ENCODE results near the gene MGST1. TPM values are rescaled to one million over a fixed set of nuclear protein-coding genes. Genes with fewer than 3 reads are reported as not detected.

Gene MGST1
- total RNA-seq, 2 experiments from 2014 or later = not detected

- CTCF ChIA-PET = no interaction called here
- no peak for ATAC-seq
- H3K4me1 Mint-ChIP-seq = no peaks in the 10 kb centered on the region
- no peaks in the 10 kb centered on the region for H3K27me3 Mint-ChIP-seq
- H3K9me3 Mint-ChIP-seq (ENCODE audit: low read depth) = peaks cover 14% of the 10 kb centered on the region
- no peak for DNase-seq
- H3K36me3 Mint-ChIP-seq = no peaks in the 10 kb centered on the region
- no peak overlapping the region for H3K27ac Mint-ChIP-seq
- no peak overlapping the region for H3K4me3 Mint-ChIP-seq
Measured at GRCh38 chr12:16330560-16330959, 16.9 kb upstream of the MGST1 start.

- H3K36me3 Mint-ChIP-seq = no peaks in the 10 kb centered on the region
- H3K4me3 Mint-ChIP-seq = no peak overlapping the region
- no peak for DNase-seq
- CTCF ChIA-PET = no interaction called here
- ATAC-seq = no peak
- H3K4me1 Mint-ChIP-seq = no peaks in the 10 kb centered on the region
- no peak overlapping the region for H3K27ac Mint-ChIP-seq
- H3K27me3 Mint-ChIP-seq = no peaks in the 10 kb centered on the region
- peaks cover 12% of the 10 kb centered on the region for H3K9me3 Mint-ChIP-seq (ENCODE audit: low read depth)
Measured at GRCh38 chr12:16331998-16332397, 15.4 kb upstream of the MGST1 start.

GRCh38 chr12:16335838-16336237, 11.6 kb upstream of the MGST1 start:
- CTCF ChIA-PET = no interaction called here

GRCh38 chr12:16344269-16344668, 3.2 kb upstream of the MGST1 start:
- no peaks in the 10 kb centered on the region for H3K36me3 Mint-ChIP-seq

More at GRCh38 chr12:16335838-16336237, 11.6 kb upstream of the MGST1 start:
- Mint-ChIP-seq H3K27me3 (no peaks in the 10 kb centered on the region), H3K36me3 (no peaks in the 10 kb centered on the region), H3K4me3 (no peak overlapping the region), H3K27ac (no peak overlapping the region), H3K9me3 (ENCODE audit: low read depth) (peaks cover 8% of the 10 kb centered on the region), H3K4me1 (no peaks in the 10 kb centered on the region)
- no peak for ATAC-seq
- DNase-seq = no peak

GRCh38 chr12:16345105-16345504, 2.3 kb upstream of the MGST1 start:
- H3K4me1 Mint-ChIP-seq = no peaks in the 10 kb centered on the region
- no peak overlapping the region for H3K4me3 Mint-ChIP-seq
- peaks cover 2% of the 10 kb centered on the region for H3K9me3 Mint-ChIP-seq (ENCODE audit: low read depth)
- no peaks in the 10 kb centered on the region for H3K36me3 Mint-ChIP-seq
- no peak for ATAC-seq
- peaks cover 5% of the 10 kb centered on the region for H3K27me3 Mint-ChIP-seq
- CTCF ChIA-PET = no interaction called here
- no peak overlapping the region for H3K27ac Mint-ChIP-seq
- DNase-seq = no peak

More at GRCh38 chr12:16344269-16344668, 3.2 kb upstream of the MGST1 start:
- no peaks in the 10 kb centered on the region for H3K4me1 Mint-ChIP-seq
- H3K9me3 Mint-ChIP-seq (ENCODE audit: low read depth) = peaks cover 2% of the 10 kb centered on the region
- H3K27ac Mint-ChIP-seq = no peak overlapping the region
- H3K4me3 Mint-ChIP-seq = no peak overlapping the region
- DNase-seq (no peak), ATAC-seq (no peak)
- peaks cover 5% of the 10 kb centered on the region for H3K27me3 Mint-ChIP-seq
- CTCF ChIA-PET = no interaction called here

- peaks cover 3% of the 10 kb centered on the region for H3K9me3 Mint-ChIP-seq (ENCODE audit: low read depth)
- H3K27me3 Mint-ChIP-seq = peaks cover 5% of the 10 kb centered on the region
- CTCF ChIA-PET = no interaction called here
- no peaks in the 10 kb centered on the region for H3K4me1 Mint-ChIP-seq
- no peak for DNase-seq
- no peaks in the 10 kb centered on the region for H3K36me3 Mint-ChIP-seq
- ATAC-seq = no peak
- H3K4me3 Mint-ChIP-seq = no peak overlapping the region
- H3K27ac Mint-ChIP-seq = no peak overlapping the region
Measured at GRCh38 chr12:16346958-16347357, 487 bp upstream of the MGST1 start.

GRCh38 chr12:16348435-16349130, 1.1 kb downstream of the MGST1 start:
- no peaks in the 10 kb centered on the region for H3K4me1 Mint-ChIP-seq
- no peaks in the 10 kb centered on the region for H3K36me3 Mint-ChIP-seq
- H3K4me3 Mint-ChIP-seq = no peak overlapping the region
- CTCF ChIA-PET = no interaction called here
- peaks cover 3% of the 10 kb centered on the region for H3K9me3 Mint-ChIP-seq (ENCODE audit: low read depth)
- ATAC-seq (no peak), DNase-seq (no peak)
- H3K27me3 Mint-ChIP-seq = peaks cover 5% of the 10 kb centered on the region
- no peak overlapping the region for H3K27ac Mint-ChIP-seq

GRCh38 chr12:16349131-16349460, 1.7 kb downstream of the MGST1 start:
- Mint-ChIP-seq H3K27ac (no peak overlapping the region), H3K27me3 (peaks cover 5% of the 10 kb centered on the region), H3K36me3 (no peaks in the 10 kb centered on the region), H3K4me3 (no peak overlapping the region), H3K4me1 (no peaks in the 10 kb centered on the region), H3K9me3 (ENCODE audit: low read depth) (peaks cover 3% of the 10 kb centered on the region)
- ATAC-seq = no peak
- no peak for DNase-seq
- CTCF ChIA-PET = no interaction called here

- ATAC-seq = no peak
- CTCF ChIA-PET = no interaction called here
- Mint-ChIP-seq H3K4me3 (no peak overlapping the region), H3K4me1 (no peaks in the 10 kb centered on the region), H3K9me3 (ENCODE audit: low read depth) (peaks cover 3% of the 10 kb centered on the region), H3K27me3 (peaks cover 5% of the 10 kb centered on the region), H3K27ac (no peak overlapping the region), H3K36me3 (no peaks in the 10 kb centered on the region)
- DNase-seq = no peak
Measured at GRCh38 chr12:16350682-16351081, 3.2 kb downstream of the MGST1 start.

GRCh38 chr12:16352481-16352880, 5.0 kb downstream of the MGST1 start:
- Mint-ChIP-seq H3K36me3 (no peaks in the 10 kb centered on the region), H3K9me3 (ENCODE audit: low read depth) (peaks cover 3% of the 10 kb centered on the region), H3K27me3 (no peaks in the 10 kb centered on the region), H3K4me3 (no peak overlapping the region), H3K4me1 (no peaks in the 10 kb centered on the region), H3K27ac (no peak overlapping the region)
- no peak for DNase-seq
- no peak for ATAC-seq
- CTCF ChIA-PET = no interaction called here

- Mint-ChIP-seq H3K36me3 (no peaks in the 10 kb centered on the region), H3K9me3 (ENCODE audit: low read depth) (peaks cover 4% of the 10 kb centered on the region), H3K4me1 (no peaks in the 10 kb centered on the region), H3K27ac (no peak overlapping the region), H3K4me3 (no peak overlapping the region), H3K27me3 (no peaks in the 10 kb centered on the region)
- CTCF ChIA-PET = no interaction called here
- DNase-seq (no peak), ATAC-seq (no peak)
Measured at GRCh38 chr12:16358878-16359277, 11.4 kb downstream of the MGST1 start.

GRCh38 chr12:16359512-16360491, 12.4 kb downstream of the MGST1 start:
- CTCF ChIA-PET = no interaction called here
- Mint-ChIP-seq H3K4me1 (no peaks in the 10 kb centered on the region), H3K27ac (no peak overlapping the region), H3K36me3 (no peaks in the 10 kb centered on the region), H3K27me3 (no peaks in the 10 kb centered on the region), H3K9me3 (ENCODE audit: low read depth) (peaks cover 4% of the 10 kb centered on the region), H3K4me3 (no peak overlapping the region)
- ATAC-seq = no peak
- no peak for DNase-seq

GRCh38 chr12:16361142-16361783, 13.8 kb downstream of the MGST1 start:
- Mint-ChIP-seq H3K4me1 (no peaks in the 10 kb centered on the region), H3K9me3 (ENCODE audit: low read depth) (peaks cover 4% of the 10 kb centered on the region), H3K27me3 (no peaks in the 10 kb centered on the region), H3K36me3 (no peaks in the 10 kb centered on the region), H3K27ac (no peak overlapping the region), H3K4me3 (no peak overlapping the region)
- CTCF ChIA-PET = no interaction called here
- DNase-seq = no peak
- no peak for ATAC-seq

- no peaks in the 10 kb centered on the region for H3K4me1 Mint-ChIP-seq
- no peaks in the 10 kb centered on the region for H3K36me3 Mint-ChIP-seq
- no peak for DNase-seq
- no peak overlapping the region for H3K4me3 Mint-ChIP-seq
- H3K27ac Mint-ChIP-seq = no peak overlapping the region
- CTCF ChIA-PET = no interaction called here
- H3K27me3 Mint-ChIP-seq = no peaks in the 10 kb centered on the region
- H3K9me3 Mint-ChIP-seq (ENCODE audit: low read depth) = peaks cover 4% of the 10 kb centered on the region
- ATAC-seq = no peak
Measured at GRCh38 chr12:16362550-16362949, 15.1 kb downstream of the MGST1 start.

Data from activated CD8-positive, alpha-beta memory T cell treated with anti-CD3 and anti-CD28 coated beads, Interleukin-2, amount 10 ng/mL, durations not matched to agents 7 days and 5 days (primary cell).